ENCODE data around the gene PRM3.

Gene PRM3

DNA sequence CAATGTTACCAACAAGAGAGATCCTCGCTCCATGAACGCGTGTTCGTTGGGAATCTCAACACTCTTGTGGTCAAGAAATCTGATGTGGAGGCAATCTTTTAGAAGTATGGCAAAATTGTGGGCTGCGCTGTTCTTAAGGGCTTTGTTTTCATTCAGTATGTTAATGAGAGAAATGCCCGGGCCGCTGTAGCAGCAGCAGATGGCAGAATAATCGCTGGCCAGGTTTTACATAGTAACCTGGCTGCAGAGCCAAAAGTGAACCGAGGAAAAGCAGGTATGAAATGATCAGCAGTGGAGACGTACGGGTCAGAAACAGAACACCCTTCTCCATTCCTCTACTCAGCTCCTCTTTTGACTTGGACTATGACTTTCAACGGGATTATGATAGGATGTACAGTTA lies 30.8 kb downstream of the PRM3 start:
- peak in 1 of 2 experiments; percentile 56 for DNase-seq

DNA sequence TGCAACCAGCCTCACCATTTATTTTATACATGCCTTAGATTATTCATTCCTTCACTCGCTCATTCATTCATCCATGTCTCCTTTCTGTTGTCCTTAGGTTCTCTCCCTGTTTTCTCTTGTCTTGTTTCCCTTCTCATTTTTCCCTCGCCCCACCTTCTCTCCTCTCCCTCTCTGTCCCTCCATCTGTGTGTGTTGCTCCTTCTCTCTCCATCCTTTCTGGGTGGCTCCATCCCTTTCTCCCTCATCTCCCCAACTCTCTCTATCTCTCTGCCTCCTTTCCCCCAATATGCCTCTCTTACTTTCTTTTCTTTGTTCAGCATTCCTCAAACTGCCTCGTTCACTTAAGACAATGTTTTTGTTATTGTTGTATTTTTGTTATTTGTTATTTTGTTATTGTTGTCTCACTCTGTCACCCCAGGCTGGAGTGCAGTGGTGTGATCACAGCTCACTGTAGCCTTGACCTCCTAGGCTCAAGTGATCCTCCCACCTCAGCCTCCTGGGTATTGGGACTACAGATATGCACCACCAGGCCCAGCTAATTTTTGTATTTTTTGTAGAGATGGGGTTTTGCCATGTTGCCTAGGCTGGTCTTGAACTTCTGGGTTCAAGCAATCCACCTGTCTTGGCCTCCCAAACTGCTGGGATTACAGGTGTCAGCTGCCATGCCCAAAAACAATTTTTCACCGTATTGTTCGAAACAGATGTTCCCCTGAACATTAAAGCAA lies 31.8 kb downstream of the PRM3 start:
- DNase-seq: no peak

DNA sequence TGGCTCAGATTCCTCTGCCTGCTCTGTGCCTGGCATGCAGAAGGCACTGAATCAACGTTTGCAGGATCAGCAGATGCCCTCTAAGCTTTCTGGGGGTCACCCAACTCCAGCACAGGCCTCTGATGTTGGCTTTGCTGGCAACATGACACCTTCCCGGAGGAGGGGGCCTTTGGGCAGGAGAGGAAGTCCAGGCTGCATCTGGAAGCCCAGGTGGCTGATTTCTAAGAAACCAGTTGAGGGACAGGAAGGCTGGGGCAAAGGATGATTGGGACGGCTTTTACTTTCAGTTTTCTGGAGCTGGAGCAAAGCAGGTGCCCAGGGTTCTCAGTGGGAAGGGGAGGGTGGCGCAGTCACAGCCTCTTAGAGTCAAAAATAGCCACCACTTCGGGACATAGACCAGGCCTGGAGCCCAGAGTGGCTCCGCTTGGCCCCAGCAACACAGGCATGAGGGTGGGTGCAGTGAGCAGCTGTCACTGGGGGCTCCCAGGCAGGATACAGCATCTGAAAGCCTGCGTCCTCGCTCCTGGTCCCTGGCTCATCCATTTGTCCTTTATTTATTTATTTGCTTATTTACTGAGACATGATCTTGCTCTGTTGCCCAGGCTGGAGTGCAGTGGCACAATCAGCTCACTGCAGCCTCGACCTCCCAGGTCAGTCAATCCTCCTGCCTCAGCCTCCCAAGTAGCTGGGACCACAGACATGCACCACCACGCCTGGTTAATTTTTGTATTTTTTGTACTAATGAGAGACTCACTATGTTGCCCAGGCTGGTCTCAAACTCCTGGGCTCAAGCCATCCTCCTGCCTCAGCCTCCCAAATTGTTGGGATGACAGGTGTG lies 32.6 kb downstream of the PRM3 start:
- DNase-seq: no peak

DNA sequence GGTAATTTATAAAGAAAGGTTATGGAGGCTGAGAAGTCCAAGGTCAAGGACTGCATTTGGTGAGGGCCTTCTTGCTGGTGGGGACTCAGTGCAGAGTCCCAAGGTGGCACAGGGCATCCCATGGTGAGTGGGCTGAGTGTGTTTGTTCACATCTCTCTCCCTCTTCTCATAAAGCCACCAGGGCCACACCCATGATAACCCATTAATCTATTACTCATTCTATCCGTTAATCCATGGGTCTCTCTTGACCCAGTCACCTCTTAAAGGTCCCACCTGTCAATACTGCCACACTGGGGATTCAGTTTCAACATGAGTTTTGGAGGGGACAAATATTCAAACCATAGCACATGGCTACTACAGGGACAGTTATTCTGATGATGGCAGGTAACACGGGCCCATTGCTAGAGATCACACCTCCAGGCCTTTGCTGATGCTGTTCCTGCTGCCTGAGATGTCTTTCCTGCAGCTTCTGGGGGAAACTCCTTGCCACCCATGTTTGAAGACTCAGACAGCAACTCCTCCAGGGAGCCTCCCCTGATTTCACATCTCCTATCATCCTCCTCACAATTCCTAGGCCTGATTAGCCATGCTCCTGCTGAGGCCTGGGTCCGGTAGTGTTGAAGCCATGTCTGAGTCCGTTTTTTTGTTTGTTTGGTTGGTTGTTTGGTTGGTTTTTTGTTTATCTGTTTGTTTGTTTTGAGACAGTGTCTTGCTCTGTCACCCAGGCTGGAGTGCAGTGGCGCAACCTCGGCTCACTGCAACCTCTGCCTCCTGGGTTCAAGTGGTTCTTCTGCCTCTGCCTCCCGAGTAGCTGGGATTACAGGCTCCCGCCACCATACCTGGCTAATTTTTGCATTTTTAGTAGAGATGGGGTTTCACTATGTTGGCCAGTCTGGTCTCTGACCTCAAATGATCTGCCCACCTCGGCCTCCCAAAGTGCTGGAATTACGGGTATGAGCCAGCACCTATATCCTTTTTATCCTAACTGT lies 33.5 kb downstream of the PRM3 start:
- no peak for DNase-seq

DNA sequence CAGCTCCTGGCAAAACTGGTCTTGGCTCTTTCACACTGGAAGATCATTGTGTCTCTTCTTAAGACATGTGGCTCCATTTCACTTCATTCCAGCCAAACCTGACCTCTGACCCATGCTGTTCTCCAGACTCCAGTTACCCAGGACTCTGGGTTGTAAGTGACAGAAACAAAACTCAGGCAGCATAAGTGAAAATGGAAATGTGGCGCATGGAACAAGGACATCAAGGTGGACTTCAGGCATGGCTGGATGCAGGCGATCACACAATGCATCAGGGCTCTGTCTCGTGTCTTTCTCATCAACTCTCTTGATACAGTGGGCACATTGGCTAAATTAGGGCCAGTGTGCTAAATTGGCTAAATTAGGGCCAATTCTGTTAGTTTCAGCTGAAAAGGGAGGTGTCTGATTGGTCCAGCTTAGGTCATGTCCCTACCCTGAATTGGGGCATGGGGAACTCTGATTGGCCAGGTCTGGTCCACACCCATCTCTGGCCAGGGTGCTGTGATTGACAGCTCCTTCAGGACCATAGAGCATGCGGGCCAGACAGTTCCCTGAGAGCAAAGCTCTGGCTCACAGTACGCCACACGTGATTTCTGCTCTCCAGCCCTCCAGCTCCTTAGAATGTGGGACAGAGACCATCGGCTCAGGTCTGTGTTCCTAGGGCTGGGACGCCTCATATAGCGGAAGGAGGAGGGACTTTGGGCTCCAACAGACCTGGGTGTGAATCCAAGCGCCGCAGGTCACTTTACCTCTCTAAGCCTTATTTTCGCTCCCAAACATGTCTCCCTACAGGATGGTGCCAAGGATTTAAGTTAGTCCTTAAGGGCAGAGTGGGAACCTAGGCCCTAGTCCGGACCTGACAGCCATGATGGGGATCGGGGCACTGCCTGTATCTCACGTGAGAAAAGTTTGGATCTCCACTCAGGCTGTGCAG lies 34.9 kb downstream of the PRM3 start:
- DNase-seq: no peak

DNA sequence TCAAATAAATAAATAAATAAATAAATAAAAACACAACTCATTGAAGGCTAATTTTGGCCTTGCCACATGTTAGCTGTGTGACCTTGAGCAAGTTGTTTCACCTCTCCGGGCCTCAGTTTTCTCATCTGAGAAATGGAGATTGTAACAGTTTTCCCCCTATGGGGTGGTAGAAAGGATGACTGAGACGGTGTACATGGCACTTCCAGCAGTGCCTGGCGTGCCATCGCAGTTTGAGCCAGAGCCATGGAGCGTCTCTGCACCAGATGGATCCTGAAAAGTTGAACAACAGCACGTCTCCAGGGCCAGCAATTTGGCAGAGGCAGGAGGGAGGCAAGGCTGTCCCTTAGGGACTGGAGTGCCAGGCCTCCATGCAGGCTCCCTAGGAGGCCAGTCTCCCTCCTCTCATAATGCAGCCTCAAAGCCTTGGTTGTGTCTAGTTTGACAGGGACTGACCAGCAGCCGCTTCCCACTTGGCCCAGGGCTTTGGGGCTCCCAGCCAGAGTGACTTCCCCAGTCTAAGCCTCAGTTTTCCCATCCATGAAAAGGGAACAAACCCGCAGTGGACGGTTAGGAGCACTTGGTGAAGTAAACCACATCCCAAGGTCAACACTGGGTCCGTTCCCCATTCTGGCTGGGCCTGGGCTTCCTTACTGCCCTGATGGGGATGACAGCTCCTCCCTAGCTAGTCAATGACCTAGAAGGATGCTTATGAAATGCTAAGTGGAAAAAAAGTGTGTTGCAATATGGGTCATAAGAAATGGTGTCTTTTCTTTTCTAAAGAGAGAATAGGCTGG lies 36.8 kb downstream of the PRM3 start:
- DNase-seq: no peak

DNA sequence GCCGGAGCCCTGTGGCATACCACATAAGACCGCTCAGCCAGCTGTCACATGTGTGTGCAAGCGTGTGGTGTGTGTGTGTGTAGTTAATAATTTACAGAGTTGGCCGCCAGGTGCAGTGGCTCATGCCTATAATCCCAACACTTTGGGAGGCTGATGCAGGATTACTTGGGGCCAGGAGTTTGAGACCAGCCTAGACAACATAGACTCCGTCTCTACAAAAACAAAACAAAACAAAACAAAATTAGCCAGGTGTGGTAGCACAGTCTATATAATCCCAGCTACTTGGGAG lies 37.8 kb downstream of the PRM3 start:
- peak; percentile 36 to 77 for DNase-seq

DNA sequence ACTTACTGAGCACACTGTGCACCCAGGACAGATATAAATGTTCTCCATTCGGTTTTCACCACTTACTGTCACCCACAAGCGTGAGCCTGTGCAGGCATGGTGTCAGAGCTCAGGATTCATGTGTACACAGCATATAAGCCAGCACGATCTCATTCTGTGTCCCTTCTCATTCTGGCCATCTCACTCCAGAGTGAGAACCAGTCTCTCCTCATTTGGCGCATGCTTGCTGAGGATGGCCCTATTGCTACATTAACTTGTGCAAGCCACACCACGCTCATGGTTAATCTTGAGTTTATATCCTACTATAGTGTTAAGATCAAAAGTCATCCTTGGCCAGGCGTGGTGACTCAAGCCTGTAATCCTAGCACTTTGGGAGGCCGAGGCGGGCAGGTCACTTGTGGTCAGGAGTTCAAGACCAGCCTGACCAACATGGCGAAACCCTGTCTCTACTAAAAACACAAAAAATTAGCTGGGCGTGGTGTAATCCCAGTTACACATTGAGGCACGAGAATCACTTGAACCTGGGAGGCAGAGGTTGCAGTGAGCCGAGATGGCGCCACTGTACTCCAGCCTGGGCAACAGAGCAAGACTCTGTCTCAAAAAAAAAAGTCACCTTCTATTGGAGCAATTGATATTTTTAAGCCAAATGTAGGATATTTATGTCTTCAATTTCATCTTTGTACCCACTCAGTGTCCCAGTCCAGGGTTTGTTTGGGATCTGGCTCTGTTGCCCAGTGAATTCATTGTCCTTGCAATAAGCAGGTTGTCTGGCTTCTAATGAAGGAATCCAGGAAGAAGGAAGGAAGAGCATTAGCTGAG lies 38.3 kb downstream of the PRM3 start:
- DNase-seq: no peak

DNA sequence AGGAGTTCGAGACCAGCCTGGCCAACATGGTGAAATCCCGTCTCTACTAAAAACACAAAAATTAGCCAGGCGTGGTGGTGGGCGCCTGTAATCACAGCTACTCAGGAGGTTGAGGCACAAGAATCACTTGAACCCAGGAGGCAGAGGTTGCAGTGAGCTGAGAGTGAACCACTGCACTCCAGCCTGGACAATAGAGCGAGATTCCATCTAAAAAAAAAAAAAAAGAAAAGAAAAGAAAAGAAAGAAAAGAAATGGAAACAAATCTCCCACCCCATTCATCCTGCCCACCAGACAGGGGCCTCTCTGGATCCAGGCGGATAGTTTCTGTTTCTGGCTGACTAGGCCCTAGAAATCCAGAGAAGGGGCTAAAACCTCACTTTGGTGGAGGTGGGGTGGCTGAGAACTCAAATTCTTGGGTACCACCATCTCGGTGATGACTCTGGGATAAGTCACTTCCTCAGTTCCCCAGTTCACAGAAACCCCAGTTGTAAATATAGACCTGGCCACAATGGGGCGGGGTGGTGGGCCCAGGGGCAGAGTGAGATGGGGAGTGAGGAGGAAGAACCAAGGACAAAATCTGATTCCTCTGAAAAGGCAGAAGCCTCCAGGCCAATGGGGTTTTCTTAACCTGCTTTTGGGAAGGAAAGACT lies 39.6 kb downstream of the PRM3 start:
- DNase-seq: no peak

DNA sequence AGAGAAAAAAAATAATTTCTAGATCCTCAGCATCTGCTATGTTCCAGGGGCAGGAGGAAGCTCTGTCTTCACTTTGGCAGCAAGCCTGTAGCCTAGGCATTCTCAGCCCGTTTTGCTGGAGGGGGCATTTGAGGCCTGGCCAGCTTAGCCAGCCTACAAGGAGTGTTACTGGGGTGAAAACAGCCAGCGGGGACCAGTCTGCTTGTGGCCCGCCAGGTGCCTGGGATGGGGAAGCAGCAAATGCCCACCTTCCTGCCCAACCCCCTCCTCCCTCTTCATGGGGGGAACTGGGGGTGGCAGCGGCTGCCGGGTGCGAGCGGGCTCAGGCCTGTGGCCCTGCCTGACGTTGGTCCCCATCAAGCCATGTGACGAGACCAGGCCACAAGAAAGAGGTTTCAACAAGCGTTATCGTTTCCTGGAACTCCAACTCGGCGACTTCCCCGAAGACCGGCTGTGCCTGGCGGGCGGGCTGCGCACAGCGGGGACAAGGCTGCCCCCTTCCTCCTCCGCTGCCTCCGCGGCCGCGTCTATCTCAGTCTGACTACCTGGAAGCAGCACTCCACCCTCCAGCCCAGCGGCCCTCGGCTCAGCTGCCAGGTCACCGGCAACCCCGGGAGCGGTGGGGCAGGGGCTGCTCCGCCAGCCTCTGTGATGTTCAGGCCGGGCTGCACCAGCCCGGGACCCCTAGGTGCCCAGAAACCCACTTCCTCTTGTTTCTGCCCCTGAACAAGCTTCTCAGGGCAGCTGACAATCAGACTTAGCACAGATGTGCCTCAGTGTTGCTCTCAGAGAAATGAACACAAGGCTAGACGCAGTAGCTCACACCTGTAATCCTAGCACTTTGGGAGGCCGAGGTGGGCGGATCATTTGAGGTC lies 40.3 kb downstream of the PRM3 start:
- DNase-seq: no peak

DNA sequence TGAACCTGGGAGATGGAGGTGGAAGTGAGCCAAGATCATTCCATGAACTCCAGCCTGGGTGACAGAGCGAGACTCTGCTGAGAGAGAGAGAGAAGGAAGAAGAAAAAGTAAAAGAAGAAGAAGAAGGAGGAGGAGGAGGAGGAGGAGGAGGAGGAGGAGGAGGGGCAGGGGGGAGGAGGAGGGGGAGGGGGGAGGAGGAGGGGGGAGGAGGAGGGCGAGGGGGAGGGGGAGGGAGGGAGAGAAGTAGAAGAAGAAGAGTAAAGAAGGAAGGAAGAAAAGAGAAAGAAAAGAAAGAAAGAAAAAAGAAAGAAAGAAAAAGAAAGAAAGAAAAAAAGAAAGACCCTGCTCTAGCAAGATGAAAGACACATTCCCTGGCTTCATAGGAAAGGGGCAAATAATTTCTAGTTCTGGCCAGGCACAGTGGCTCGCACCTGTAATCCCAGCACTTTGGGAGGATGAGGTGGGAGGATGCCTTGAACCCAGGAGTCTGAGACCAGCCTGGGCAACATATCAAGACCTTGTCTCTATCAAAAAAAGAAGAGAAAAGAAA lies 41.1 kb downstream of the PRM3 start:
- DNase-seq: no peak

DNA sequence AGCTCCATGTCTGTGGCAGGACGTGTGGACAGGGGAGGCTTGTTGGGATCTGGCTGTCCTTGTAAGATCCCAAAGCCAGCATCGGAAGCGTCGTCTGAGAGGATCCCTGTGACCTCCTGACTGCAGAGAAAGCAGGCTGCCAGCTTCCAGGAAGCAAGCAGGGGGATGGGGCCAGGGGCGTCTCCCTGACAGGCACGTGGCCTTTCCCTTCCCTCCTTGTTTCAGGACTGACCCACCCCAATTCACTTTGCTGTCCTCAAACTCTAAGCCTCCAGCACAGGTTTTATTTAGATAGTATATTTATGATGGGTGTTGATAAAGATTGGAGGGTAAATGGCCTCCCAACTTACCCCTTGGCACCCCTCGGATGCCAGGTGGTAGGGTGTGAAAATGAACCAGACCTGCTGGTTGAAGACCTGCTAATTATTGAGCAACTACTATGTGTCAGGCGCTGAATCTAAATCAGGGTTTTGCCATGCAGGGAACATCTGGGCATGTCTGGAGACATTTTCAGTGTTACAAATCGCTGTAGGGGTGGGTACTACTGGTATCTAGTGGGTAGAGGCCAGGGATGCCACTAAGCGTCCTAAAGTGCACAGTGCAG lies 42.0 kb downstream of the PRM3 start:
- DNase-seq: no peak

DNA sequence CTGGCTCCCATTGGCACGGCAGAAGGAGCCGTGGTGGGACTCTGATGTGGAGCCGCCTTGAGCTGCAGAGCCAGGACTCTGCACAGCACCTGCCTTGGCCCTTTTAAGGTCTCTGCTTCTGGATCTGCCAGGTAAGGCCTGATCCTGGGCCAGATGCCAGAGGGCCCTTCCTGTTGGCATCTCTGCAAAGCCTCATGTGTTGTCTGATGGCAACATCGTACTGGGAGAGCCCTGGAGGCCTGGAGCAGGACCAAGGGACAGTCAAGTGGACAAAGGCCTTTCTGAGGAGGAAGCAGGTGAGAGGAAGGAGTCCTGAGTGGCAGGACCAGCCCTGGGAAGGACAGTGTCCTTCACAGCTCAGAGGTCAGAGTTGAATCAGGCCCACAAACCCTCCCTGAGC lies 43.5 kb downstream of the PRM3 start:
- DNase-seq: no peak

DNA sequence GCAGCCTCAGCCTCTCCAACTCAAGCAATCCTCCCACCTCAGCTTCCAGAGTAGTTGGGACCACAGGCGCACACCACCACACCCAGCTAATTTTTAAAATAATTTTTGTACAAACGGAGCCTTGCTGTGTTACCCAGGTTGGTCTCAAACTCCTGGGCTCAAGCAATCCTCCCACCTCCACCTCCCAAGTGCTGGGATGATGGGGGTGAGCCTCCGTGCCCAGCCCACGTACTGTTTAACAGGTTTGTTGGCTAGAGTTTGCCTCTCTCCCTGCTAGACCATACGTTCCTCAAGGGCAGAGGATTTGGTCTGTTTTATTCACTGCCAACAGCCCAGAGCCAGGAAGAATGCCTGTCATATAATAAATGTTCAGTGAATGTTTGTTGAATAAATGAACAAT lies 44.0 kb downstream of the PRM3 start:
- no peak for DNase-seq

DNA sequence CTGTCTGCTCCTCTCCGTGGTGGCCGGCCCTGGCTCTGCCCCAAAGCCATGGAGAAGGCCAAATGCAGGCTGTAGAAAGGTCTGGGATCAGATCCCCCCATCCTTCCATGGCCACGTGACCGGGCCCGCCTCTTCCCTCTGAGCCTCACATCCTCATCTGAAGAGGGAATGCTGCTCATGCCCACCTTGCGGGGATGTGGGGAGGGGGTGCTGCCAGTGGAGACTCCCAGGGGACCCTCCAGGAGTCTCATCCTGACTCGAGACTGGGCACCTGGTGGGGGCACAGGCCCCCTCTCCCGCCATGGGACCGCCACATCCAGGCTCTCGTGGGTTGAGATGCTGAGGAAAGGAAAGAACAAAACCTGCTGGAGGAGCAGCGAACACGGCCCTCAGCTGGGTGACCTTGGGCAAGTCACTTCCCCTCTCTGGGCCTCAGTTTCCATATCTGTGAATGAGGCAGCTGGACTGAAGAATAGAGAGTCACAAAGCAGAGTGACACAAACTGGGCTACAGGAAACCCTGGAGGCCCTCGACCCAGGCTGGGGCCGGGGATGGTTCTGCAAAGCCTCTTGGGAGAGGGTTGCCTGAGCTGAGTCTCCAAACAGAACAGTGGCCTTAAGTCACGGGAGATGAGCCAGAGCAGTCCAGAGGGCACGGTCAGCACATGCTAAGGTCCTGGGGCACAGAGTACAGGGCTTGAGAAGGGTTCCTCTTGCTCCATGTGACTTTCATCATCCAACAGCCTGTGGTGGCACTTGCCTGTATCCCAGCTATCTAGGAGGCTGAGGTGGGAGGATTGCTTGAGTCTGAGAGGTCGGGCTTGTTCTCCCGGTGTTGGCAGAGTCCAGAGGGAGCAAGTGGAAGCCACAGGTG lies 47.5 kb downstream of the PRM3 start:
- DNase-seq: no peak

DNA sequence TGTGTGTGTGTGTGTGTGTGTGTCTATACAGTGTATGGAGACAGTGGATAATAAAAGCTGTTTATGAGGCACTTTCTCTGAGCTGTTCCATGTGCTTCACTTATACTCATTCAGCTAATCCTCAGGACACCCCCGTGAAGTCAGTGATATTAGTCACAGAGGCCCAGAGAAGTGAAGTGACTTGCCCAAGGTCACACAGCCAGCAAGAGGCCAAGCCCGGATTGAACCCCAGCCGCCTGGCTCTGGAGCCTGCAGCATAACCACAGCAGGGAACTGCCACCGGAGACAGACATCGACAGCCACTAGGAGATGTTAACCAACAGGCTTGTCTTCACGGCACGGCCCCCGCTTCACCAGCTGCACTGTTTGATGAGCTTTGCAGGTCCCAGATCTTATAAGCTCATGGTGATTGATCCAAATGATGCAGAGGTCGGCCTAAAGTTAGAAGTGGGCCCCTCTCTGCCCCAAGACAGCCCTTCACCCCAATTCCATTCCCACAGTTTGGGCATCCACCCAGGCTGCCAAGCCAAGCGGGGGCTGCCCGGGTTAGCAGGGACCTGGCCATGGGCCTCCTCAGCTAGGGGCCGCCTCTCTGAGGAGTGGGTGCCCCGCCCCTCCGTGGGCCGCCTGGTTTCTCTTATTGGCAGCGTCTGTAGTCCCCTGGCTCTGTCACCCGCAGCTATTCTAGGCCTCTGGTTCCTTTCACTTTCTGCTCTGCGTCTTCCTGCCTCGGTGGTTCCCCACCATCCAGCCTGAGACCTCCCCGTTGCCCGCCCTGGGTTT lies 48.3 kb downstream of the PRM3 start:
- DNase-seq: no peak

Measured in NCI-H526 (cell line).